GM23338 (cell line): ENCODE measurements around the gene DPP10.

Experiments used
- CREB1 ChIP-seq: fragments of 250-450 bp; sonication (Bioruptor Pico); IDR thresholded peaks from 2 replicates; pipeline ENCODE4 v1.5.0; 2020; ENCODE audit warnings: low read depth, mild to moderate bottlenecking, moderate library complexity
- EZH2 ChIP-seq: fragments of 200-600 bp; sonication (generic); IDR thresholded peaks from one replicate; pipeline ENCODE4 v1.8.0; 2017; ENCODE audit warnings: antibody characterized with exemption, mild to moderate bottlenecking, low read depth; ENCODE audit not compliant: unreplicated experiment
- EZH2phosphoT487 ChIP-seq: fragments of 200-600 bp; sonication (generic); IDR thresholded peaks from one replicate; pipeline ENCODE4 v1.8.1; 2018; ENCODE audit warnings: antibody characterized with exemption; ENCODE audit not compliant: unreplicated experiment
- JUNB ChIP-seq: IDR thresholded peaks from one replicate; pipeline ENCODE4 v1.6.1; 2016; ENCODE audit warnings: antibody characterized with exemption; ENCODE audit not compliant: unreplicated experiment
- NANOG ChIP-seq: IDR thresholded peaks from 2 replicates; pipeline ENCODE4 v1.6.1; 2016; ENCODE audit warnings: antibody characterized with exemption, borderline replicate concordance
- POLR2AphosphoS5 ChIP-seq: IDR thresholded peaks from 2 replicates; pipeline ENCODE4 v1.6.1; 2016; ENCODE audit warnings: antibody characterized with exemption, low read depth
- STAT1 ChIP-seq: IDR thresholded peaks from one replicate; pipeline ENCODE4 v1.6.1; 2016; ENCODE audit warnings: antibody characterized with exemption; ENCODE audit not compliant: unreplicated experiment
- ZNF114 ChIP-seq: fragments of 250-450 bp; sonication (Bioruptor Pico); IDR thresholded peaks from 2 replicates; pipeline ENCODE4 v1.5.0; 2020; ENCODE audit warnings: mild to moderate bottlenecking, moderate library complexity
- ZNF331 ChIP-seq: fragments of 250-450 bp; sonication (Bioruptor Pico); IDR thresholded peaks from 2 replicates; pipeline ENCODE4 v1.5.0; 2020; ENCODE audit warnings: low read depth, mild to moderate bottlenecking, moderate library complexity
- TF ChIP-seq, protein P1 (sequence below), 2 experiments: fragments of 200-600 bp in 1 of 2; sonication (generic) in 1 of 2; conservative IDR thresholded peaks; 2 replicates each; pipeline versions ENCODE4 v1.5.1 to v1.6.1; 2016 to 2017; ENCODE audit warnings: antibody characterized with exemption in 2 of 2, low read depth in 2 of 2, mild to moderate bottlenecking in 2 of 2, moderate library complexity in 1 of 2
- TF ChIP-seq, protein P2 (sequence below): IDR thresholded peaks from one replicate; pipeline ENCODE4 v1.6.1; 2018; ENCODE audit warnings: antibody characterized with exemption; ENCODE audit not compliant: unreplicated experiment
- TF ChIP-seq, protein P3 (sequence below): fragments of 250-450 bp; sonication (Bioruptor Pico); IDR thresholded peaks from 2 replicates; pipeline ENCODE4 v1.5.0; 2020; ENCODE audit warnings: mild to moderate bottlenecking, moderate library complexity
- TF ChIP-seq, protein P4 (sequence below): IDR thresholded peaks from 2 replicates; pipeline ENCODE4 v1.6.1; 2016; ENCODE audit warnings: antibody characterized with exemption

DNA sequence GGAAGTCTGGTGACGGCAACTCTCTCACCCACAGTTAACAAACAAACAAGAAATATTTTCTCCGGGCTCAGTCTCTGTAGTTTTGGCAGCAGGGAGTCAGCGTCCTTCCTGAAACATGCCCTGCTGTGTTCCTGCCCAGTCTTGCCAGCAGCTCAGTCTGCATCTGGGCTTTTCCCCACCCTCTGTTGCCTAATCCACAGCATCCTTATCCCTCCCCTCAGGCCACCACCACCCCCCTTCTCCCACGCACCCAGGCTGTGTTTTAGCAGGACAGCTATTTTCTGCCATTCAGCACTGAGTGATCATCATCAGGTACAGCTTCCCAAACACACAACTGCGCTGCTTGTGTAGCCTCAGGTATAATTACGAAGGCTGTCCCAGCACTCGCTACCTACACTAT lies 168.2 kb downstream of the DPP10 start:
- TF ChIP-seq, protein P1, sequence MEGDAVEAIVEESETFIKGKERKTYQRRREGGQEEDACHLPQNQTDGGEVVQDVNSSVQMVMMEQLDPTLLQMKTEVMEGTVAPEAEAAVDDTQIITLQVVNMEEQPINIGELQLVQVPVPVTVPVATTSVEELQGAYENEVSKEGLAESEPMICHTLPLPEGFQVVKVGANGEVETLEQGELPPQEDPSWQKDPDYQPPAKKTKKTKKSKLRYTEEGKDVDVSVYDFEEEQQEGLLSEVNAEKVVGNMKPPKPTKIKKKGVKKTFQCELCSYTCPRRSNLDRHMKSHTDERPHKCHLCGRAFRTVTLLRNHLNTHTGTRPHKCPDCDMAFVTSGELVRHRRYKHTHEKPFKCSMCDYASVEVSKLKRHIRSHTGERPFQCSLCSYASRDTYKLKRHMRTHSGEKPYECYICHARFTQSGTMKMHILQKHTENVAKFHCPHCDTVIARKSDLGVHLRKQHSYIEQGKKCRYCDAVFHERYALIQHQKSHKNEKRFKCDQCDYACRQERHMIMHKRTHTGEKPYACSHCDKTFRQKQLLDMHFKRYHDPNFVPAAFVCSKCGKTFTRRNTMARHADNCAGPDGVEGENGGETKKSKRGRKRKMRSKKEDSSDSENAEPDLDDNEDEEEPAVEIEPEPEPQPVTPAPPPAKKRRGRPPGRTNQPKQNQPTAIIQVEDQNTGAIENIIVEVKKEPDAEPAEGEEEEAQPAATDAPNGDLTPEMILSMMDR (conservative IDR thresholded peaks at IDR 0.05; ENCODE audit: low read depth in 2 of 2), result no peak
- TF ChIP-seq EZH2 (no peak), CREB1 (CRISPR knock-in tag) (no peak), POLR2AphosphoS5 (no peak), EZH2phosphoT487 (no peak), ZNF114 (no peak), STAT1 (no peak), JUNB (no peak), NANOG (no peak), ZNF331 (CRISPR knock-in tag) (no peak)
- TF ChIP-seq, protein P2, sequence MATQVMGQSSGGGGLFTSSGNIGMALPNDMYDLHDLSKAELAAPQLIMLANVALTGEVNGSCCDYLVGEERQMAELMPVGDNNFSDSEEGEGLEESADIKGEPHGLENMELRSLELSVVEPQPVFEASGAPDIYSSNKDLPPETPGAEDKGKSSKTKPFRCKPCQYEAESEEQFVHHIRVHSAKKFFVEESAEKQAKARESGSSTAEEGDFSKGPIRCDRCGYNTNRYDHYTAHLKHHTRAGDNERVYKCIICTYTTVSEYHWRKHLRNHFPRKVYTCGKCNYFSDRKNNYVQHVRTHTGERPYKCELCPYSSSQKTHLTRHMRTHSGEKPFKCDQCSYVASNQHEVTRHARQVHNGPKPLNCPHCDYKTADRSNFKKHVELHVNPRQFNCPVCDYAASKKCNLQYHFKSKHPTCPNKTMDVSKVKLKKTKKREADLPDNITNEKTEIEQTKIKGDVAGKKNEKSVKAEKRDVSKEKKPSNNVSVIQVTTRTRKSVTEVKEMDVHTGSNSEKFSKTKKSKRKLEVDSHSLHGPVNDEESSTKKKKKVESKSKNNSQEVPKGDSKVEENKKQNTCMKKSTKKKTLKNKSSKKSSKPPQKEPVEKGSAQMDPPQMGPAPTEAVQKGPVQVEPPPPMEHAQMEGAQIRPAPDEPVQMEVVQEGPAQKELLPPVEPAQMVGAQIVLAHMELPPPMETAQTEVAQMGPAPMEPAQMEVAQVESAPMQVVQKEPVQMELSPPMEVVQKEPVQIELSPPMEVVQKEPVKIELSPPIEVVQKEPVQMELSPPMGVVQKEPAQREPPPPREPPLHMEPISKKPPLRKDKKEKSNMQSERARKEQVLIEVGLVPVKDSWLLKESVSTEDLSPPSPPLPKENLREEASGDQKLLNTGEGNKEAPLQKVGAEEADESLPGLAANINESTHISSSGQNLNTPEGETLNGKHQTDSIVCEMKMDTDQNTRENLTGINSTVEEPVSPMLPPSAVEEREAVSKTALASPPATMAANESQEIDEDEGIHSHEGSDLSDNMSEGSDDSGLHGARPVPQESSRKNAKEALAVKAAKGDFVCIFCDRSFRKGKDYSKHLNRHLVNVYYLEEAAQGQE, result no peak
- TF ChIP-seq, protein P3, sequence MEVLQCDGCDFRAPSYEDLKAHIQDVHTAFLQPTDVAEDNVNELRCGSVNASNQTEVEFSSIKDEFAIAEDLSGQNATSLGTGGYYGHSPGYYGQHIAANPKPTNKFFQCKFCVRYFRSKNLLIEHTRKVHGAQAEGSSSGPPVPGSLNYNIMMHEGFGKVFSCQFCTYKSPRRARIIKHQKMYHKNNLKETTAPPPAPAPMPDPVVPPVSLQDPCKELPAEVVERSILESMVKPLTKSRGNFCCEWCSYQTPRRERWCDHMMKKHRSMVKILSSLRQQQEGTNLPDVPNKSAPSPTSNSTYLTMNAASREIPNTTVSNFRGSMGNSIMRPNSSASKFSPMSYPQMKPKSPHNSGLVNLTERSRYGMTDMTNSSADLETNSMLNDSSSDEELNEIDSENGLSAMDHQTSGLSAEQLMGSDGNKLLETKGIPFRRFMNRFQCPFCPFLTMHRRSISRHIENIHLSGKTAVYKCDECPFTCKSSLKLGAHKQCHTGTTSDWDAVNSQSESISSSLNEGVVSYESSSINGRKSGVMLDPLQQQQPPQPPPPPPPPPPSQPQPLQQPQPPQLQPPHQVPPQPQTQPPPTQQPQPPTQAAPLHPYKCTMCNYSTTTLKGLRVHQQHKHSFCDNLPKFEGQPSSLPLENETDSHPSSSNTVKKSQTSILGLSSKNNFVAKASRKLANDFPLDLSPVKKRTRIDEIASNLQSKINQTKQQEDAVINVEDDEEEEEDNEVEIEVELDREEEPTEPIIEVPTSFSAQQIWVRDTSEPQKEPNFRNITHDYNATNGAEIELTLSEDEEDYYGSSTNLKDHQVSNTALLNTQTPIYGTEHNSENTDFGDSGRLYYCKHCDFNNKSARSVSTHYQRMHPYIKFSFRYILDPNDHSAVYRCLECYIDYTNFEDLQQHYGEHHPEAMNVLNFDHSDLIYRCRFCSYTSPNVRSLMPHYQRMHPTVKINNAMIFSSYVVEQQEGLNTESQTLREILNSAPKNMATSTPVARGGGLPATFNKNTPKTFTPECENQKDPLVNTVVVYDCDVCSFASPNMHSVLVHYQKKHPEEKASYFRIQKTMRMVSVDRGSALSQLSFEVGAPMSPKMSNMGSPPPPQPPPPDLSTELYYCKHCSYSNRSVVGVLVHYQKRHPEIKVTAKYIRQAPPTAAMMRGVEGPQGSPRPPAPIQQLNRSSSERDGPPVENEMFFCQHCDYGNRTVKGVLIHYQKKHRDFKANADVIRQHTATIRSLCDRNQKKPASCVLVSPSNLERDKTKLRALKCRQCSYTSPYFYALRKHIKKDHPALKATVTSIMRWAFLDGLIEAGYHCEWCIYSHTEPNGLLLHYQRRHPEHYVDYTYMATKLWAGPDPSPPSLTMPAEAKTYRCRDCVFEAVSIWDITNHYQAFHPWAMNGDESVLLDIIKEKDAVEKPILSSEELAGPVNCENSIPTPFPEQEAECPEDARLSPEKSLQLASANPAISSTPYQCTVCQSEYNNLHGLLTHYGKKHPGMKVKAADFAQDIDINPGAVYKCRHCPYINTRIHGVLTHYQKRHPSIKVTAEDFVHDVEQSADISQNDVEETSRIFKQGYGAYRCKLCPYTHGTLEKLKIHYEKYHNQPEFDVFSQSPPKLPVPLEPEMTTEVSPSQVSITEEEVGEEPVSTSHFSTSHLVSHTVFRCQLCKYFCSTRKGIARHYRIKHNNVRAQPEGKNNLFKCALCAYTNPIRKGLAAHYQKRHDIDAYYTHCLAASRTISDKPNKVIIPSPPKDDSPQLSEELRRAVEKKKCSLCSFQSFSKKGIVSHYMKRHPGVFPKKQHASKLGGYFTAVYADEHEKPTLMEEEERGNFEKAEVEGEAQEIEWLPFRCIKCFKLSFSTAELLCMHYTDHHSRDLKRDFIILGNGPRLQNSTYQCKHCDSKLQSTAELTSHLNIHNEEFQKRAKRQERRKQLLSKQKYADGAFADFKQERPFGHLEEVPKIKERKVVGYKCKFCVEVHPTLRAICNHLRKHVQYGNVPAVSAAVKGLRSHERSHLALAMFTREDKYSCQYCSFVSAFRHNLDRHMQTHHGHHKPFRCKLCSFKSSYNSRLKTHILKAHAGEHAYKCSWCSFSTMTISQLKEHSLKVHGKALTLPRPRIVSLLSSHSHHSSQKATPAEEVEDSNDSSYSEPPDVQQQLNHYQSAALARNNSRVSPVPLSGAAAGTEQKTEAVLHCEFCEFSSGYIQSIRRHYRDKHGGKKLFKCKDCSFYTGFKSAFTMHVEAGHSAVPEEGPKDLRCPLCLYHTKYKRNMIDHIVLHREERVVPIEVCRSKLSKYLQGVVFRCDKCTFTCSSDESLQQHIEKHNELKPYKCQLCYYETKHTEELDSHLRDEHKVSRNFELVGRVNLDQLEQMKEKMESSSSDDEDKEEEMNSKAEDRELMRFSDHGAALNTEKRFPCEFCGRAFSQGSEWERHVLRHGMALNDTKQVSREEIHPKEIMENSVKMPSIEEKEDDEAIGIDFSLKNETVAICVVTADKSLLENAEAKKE (CRISPR knock-in tag), result no peak
- TF ChIP-seq, protein P4, sequence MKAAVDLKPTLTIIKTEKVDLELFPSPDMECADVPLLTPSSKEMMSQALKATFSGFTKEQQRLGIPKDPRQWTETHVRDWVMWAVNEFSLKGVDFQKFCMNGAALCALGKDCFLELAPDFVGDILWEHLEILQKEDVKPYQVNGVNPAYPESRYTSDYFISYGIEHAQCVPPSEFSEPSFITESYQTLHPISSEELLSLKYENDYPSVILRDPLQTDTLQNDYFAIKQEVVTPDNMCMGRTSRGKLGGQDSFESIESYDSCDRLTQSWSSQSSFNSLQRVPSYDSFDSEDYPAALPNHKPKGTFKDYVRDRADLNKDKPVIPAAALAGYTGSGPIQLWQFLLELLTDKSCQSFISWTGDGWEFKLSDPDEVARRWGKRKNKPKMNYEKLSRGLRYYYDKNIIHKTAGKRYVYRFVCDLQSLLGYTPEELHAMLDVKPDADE, result no peak
